ENCODE results near the gene PUSL1. TPM values are rescaled to one million over a fixed set of nuclear protein-coding genes. Genes with fewer than 3 reads are reported as not detected.

The PUSL1 gene
- total and polyA plus RNA-seq, 2 of the 13 experiments (the other 11 are each of a cell fraction or from before 2014, with no cell fraction given): 8.3 to 22.2 TPM

- TF ChIP-seq ZNF691 (CRISPR knock-in tag; IDR thresholded peaks at IDR 0.05; ENCODE audit: borderline replicate concordance, low read depth) (no peak), ZNF17 (CRISPR knock-in tag; IDR thresholded peaks at IDR 0.05) (no peak), CC2D1A (CRISPR knock-in tag; IDR thresholded peaks at IDR 0.05) (no peak), CBX1 (IDR thresholded peaks at IDR 0.05; ENCODE audit: low read depth) (no peak), PHF20 (CRISPR knock-in tag; IDR thresholded peaks at IDR 0.05) (no peak), ZSCAN25 (CRISPR knock-in tag; IDR thresholded peaks at IDR 0.05) (no peak), ZNF770 (CRISPR knock-in tag; IDR thresholded peaks at IDR 0.05) (no peak), SSRP1 (CRISPR knock-in tag; IDR thresholded peaks at IDR 0.05) (no peak), SKI (IDR thresholded peaks at IDR 0.05; ENCODE audit: partially characterized antibody) (no peak), MZF1 (CRISPR knock-in tag; IDR thresholded peaks at IDR 0.05; ENCODE audit: borderline replicate concordance) (no peak), STAT6 (CRISPR knock-in tag; IDR thresholded peaks at IDR 0.05; ENCODE audit: borderline replicate concordance) (no peak), SNRNP70 (IDR thresholded peaks at IDR 0.05; ENCODE audit: low read depth, low read length) (no peak), TARDBP (CRISPR knock-in tag; IDR thresholded peaks at IDR 0.05) (no peak), ZMYM3 (CRISPR knock-in tag; IDR thresholded peaks at IDR 0.05) (no peak), PRDM10 (CRISPR knock-in tag; IDR thresholded peaks at IDR 0.05; ENCODE audit: low read depth) (peak; percentile 15; the same call in 1 of the 2 replicates), SMAD3 (CRISPR knock-in tag; IDR thresholded peaks at IDR 0.05) (no peak), ZNF619 (CRISPR knock-in tag; IDR thresholded peaks at IDR 0.05) (no peak), ZGPAT (CRISPR knock-in tag; IDR thresholded peaks at IDR 0.05) (0 out of 2 replicates have a peak, but pooled peaks have one; percentile 26)
These were observed 22.1 kb downstream of the PUSL1 start (continued) for GRCh38 chr1:1330366-1331067.

All from HepG2 (cell line).